GM18499 (cell line): ENCODE measurements around the gene SRL.
"Not testable (repeated sequence)": the region's sequence is repeated elsewhere in the genome, so short reads cannot be mapped to it uniquely, and the experiment has no call there.

Experiments
- ATAC-seq: cut with Tn5 transposase; IDR thresholded peaks from one replicate; pipeline ENCODE4 v1.9.1; 2021; ENCODE audit warnings: moderate number of reproducible peaks; ENCODE audit not compliant: insufficient read depth, unreplicated experiment

The SRL gene

DNA sequence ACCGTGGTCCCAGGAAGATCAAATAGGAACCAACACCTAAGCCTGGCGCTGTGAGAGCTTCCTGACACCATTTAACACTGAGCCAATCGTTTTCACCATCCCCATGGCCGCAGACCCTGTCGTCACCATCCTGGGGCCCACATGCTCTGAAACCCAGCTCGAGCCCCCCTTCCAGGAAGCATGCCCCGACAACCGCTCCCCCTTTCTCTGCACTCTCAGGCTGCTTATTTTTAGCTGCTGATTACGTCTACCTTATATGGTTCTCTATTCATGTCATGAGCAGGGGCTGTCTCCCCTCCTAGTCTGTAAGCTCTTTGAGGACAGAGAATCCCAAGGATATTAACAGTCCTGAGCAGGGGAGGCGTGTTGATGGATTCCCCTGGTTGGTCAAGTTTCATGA is 10.5 kb downstream of the SRL start:
- ATAC-seq, result no peak

- no peak for ATAC-seq
Observed at GRCh38 chr16:4227040-4227332, 14.9 kb downstream of the SRL start.

GRCh38 chr16:4226251-4227039 is 15.4 kb downstream of the SRL start:
- no peak for ATAC-seq

- no peak for ATAC-seq
Observed at GRCh38 chr16:4225075-4225474, 16.8 kb downstream of the SRL start.

DNA sequence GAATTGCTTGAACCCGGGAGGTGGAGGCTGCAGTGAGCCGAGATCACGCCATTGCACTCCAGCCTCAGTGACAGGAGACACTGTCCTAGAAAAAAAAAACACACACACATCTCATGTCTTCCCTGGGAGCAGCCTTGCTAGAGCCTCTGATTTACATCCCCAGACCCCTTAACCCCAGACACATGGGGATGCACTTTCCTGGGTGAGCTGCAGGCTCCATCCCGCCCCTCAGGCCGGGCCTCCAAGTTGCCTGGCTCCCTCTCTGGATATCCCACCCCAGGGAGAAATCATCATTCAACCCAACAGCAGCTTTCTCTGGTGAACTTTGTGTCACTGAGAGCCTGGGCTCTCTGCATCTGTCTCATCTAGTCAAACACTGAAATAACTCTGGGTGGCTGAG is 21.5 kb downstream of the SRL start:
- ATAC-seq, result no peak

DNA sequence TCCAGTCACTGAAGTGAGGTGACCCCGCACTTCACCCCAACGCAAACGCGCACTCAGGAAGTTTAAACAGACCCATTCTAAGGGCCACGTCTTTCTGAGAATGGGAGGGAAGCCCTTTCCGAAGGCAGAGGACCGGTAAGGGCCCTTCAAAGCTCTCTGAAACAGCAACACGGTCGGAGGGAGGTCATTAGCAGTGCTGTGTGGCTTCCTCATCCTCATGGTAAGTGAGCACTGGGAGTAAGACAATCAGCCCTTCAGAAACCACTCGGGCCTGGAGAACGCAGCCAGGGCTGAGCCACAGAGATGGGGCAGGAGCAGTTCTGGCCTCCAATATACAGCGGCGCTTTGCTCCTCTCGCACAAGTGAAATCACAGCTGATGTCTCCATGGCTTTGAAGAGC is 23.7 kb downstream of the SRL start:
- no peak for ATAC-seq

GRCh38 chr16:4217204-4218131 is 24.4 kb downstream of the SRL start:
- no peak for ATAC-seq

GRCh38 chr16:4216596-4216995 is 25.3 kb downstream of the SRL start:
- ATAC-seq, result no peak

GRCh38 chr16:4215106-4215505 is 26.8 kb downstream of the SRL start:
- no peak for ATAC-seq

DNA sequence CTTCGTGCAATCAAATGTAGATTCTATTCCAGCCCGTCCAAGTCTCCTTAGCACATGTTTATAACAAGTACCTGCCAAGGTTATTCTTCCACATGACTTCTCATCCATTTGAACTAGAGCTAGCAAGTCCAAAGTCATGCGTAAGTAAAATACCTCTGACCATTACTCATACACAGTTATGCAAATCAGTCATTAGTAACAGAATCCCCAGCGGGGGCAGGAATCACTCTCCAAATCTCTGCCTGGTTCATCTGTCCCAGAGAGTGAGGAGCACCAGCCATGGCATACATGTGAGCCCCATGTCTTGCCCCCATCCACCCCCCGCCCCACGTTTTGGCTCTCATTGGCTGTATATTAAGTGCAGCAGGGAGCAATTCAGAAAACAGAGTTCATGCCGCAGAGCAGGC is 27.7 kb downstream of the SRL start:
- ATAC-seq, result no peak

- ATAC-seq, result no peak
Observed at GRCh38 chr16:4213737-4214136, 28.1 kb downstream of the SRL start.

- no peak for ATAC-seq
Observed at GRCh38 chr16:4212934-4213296, 29.0 kb downstream of the SRL start.

GRCh38 chr16:4212211-4212933 is 29.5 kb downstream of the SRL start:
- no peak for ATAC-seq

GRCh38 chr16:4211445-4212210 is 30.3 kb downstream of the SRL start:
- ATAC-seq, result not testable (repeated sequence)

GRCh38 chr16:4209666-4210065 is 32.2 kb downstream of the SRL start:
- no peak for ATAC-seq

DNA sequence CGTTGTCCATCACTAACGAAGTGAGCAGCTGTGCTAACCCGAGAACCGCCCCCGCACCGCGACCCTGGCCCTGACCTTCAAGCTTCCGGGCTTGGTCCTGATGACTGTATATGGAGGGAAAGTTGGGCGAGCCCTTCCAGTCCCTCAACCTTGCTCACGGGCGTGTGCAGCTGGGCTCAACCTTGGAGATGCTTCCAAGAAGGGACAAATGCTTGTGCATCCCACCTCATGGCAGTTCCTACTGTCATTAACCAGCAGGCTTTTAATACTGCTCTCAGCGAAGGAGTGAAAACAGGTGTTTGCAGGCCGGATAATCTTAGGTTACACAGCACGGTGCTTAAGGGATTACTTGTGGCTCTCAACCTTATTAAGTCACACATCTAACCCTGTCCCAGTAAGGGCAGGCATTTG is 33.5 kb downstream of the SRL start:
- no peak for ATAC-seq

GRCh38 chr16:4207683-4208340 is 34.1 kb downstream of the SRL start:
- ATAC-seq, result no peak

DNA sequence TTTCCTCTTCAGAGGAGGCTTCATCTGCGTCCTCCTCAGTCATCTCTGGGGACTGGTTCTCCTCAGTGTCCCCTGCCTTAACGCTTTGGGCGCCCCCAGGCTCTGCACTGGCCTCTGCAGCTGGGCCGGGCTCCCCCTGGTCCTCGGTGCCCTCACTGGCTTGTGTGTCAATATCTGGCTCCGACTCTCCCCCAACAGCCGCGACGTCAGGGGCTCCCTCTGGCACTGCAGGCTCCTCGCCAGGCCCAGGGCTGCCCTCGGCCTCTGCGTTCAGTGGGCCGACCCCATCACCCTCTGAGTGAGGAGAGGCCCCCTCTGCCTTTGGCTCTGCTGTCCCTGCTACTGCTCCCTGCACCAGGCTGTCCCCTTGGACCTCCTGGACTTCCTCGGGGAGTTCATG is 34.7 kb downstream of the SRL start:
- ATAC-seq, result no peak

DNA sequence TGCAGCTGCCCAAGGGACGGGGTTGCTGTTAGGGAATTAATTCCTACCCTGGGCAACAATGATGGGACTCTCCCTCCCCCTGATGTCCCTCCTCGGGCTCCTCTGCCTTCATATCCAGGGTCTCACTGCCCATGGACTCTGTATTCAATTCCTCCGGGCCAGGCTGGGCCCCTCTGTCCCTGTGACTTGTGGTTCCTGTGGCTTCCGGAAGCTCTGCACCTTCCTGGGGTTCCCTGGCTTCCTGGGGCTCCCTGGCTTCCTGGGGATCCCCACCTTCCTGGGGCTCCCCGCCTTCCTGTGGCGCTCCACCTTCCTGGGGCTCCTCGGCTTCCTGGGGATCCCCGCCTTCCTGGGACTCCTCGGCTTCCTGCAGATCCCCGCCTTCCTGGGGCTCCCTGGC is 35.2 kb downstream of the SRL start:
- no peak for ATAC-seq

DNA sequence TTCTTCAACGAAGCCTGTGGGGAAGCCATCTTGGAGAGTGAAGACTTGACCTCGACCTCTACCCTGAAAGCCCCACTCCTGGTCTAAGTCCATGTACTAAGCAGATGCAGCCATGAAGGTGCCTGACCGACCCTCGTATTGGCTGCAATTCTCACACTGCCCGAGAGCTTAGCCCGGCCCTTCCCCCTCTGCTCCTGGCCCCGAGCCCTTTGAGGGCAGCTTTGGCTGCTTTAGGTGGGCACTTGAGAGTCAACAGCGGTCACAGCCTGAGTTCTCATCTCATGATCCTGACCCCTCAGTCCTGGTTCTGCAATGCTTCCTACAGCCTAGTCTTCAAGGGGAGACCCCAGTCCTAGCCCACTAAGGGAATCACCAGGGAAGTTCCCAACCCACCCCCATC is 35.9 kb downstream of the SRL start:
- no peak for ATAC-seq
